ENCODE results near the gene LRRC74B.
"Not testable (repeated sequence)": the region's sequence is repeated elsewhere in the genome, so short reads cannot be mapped to it uniquely, and the experiment has no call there.

LRRC74B gene

DNA sequence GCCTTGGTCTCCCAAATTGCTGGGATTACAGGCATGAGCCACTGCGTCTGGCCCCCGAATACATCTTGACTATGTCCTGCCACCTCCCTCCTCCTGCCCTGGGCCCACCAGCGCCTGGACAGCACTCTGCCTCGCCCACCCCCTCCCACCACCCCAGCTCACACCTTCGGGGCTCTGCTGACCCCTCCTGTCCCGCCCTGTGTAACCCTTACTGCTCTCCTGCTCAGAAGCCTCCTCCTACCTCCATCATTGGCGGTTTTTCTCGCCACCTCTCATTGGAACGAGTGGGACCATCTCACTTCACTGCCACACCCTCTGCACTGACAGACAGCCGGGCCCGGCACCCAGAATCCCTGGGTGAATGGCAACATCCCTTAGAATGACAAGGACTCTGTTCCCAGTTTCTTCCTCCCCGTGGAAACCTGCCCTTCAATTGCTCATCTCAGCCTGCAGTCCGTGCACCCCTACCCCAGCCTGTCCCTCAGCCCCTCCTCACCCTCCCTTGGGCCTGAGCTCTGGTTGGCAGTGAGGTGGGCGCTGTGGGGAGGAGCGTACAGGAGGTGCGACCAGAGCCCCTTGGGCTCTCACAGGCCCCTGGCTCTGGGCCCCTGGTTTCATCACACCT is 32.2 kb downstream of the LRRC74B start:
- DNase-seq: no peak

- no peak for DNase-seq
These were observed 33.2 kb downstream of the LRRC74B start for GRCh38 chr22:21078916-21079315.

- DNase-seq: no peak
These were observed 33.7 kb downstream of the LRRC74B start for GRCh38 chr22:21079493-21079892.

GRCh38 chr22:21080435-21081137 is 34.8 kb downstream of the LRRC74B start:
- no peak for DNase-seq

DNA sequence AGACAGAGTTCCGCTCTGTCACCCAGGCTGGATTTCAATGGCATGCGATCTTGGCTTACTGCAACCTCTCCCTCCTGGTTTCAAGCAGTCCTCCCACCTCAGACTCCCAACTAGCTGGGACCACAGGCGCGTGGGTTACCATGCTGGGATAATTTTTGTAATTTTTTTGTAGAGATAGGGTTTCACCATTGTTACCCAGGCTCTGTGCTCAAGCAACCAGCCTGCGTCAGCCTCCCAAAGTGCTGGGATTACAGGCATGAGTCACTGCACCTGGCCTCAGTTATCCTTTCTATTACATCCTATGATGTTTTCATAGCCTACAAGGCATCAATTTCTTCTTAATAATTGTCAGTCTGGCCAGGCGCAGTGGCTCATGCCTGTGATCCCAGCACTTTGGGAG is 36.5 kb downstream of the LRRC74B start:
- DNase-seq: no peak

DNA sequence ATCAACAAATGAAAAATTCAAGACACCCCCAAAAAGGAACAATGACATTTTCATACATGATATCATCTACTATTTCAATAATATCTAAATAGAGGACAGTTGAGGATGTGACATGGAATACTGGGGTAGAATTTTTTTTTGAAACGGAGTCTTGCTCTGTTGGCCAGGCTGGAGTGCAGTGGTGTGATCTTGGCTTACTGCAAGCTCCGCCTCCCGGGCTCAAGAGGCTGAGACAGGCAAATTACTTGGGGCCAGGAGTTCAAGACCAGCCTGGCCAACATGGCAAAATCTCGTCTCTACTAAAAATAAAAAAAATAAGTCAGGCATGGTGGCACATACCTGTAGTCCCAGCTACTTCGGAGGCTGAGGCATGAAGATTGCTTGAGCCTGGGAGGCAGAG is 41.4 kb downstream of the LRRC74B start:
- DNase-seq: no peak

DNA sequence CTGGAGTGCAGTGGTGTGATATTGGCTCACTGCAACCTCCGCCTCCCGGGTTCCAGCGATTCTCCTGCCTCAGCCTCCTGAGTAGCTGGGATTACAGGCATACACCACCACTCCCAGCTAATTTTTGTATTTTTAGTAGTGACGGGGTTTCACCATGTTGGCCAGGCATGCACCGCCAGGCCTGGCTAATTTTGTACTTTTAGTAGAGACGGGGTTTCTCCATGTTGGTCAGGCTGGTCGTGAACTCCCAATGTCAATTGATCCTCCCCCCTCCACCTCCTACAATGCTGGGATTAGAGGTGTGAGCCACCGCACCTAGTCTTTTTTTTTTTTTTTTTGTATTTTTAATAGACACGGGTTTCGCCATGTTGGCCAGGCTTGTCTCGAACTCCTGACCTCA is 42.2 kb downstream of the LRRC74B start:
- not testable (repeated sequence) for DNase-seq

DNA sequence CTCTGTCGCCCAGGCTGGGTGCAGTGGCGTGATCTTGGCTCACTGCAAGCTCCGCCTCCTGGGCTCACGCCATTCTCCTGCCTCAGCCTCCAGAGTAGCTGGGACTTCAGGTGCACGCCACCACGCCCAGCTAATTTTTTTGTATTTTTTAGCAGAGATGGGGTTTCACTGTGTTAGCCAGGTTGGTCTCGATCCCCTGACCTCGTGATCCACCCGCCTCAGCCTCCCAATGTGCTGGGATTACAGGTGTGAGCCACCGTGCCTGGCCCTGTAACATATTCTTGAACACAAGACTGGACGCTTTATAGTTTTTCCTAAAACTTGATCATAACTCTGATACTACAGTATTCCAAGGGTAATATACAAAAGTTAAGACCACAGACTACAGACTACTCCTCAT is 45.5 kb downstream of the LRRC74B start:
- DNase-seq: not testable (repeated sequence)

DNA sequence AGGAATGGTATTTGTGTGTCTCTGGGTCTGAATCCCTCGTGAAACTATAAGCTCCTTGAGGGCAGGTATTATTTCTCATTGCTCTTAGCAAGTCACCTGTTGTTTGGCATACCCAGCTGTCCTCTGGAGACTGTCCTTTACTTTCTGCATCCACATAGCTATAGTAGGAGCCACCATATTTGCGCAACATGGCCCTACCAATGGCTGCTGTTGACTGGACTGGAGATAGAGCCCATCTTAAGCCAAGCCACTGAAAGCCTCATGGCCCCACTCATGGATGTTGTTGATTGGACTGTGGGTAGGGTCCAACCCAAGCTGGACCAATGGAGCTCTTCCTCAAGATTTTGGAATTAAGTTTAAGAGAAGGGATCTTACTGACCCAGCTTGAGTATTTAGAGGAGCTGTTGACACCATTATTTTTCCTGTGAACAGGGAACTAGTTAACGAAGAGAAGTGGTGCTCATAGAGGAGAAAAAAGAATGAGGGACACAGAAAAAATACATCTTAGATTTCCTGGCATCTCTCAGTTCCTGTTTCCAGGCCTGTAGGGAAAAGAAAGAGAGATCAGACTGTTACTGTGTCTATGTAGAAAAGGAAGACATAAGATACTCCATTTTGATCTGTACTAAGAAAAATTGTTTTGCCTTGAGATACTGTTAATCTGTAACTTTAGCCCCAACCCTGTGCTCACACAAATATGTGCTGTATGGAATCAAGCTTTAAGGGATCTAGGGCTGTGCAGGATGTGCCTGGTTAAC is 47.2 kb downstream of the LRRC74B start:
- DNase-seq: no peak

- DNase-seq: not testable (repeated sequence)
These were observed 47.9 kb downstream of the LRRC74B start for GRCh38 chr22:21093555-21094137.

GRCh38 chr22:21094911-21095772 is 49.4 kb downstream of the LRRC74B start:
- DNase-seq: no peak

GRCh38 chr22:21095773-21096107 is 50.0 kb downstream of the LRRC74B start:
- no peak for DNase-seq

DNA sequence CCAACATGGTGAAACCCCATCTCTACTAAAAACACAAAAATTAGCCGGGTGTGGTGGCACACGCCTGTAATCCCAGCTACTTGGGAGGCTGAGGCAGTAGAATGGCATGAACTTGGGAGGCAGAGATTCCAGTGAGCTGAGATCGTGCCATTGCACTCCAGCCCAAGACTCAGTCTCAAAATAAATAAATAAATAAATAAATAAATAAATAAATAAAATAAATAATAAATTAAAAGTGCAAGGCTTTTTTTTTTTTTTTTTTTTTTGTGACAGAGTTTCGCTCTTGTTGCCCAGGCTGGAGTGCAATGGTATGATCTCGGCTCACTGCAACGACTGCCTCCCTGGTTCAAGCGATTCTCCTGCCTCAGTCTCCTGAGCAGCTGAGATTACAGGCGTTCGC is 51.1 kb downstream of the LRRC74B start:
- not testable (repeated sequence) for DNase-seq

DNA sequence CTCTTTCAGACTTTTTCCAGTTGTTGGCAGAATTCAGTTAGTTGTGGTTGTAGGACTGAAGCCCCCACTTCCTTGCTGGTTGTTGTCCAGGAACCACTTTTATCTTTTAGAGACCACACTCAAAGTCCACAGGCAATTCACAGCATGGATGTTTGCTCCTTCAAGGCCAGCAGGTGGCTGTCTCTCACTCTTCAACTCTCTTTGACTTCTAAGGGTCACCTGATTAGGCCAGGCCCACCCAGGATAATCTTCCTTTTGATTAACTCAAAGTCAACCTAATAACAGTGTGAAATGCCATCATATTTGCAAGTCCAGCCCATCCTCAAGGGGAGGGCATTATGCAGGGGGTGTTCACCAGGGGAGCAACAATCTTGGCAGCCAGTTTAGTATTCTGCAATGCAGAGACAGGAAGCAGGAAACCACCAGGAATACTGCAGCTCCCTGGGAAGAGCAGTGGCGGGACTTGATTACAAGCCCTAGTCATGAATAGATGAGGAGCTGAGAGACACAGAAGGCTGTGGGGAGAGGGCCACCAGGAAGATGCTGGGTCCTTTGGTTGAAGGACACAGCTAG is 52.4 kb downstream of the LRRC74B start:
- no peak for DNase-seq

GRCh38 chr22:21099578-21099977 is 53.8 kb downstream of the LRRC74B start:
- no peak for DNase-seq

- DNase-seq: no peak
These were observed 54.6 kb downstream of the LRRC74B start for GRCh38 chr22:21100149-21101032.

GRCh38 chr22:21101877-21102638 is 56.3 kb downstream of the LRRC74B start:
- DNase-seq: no peak

DNA sequence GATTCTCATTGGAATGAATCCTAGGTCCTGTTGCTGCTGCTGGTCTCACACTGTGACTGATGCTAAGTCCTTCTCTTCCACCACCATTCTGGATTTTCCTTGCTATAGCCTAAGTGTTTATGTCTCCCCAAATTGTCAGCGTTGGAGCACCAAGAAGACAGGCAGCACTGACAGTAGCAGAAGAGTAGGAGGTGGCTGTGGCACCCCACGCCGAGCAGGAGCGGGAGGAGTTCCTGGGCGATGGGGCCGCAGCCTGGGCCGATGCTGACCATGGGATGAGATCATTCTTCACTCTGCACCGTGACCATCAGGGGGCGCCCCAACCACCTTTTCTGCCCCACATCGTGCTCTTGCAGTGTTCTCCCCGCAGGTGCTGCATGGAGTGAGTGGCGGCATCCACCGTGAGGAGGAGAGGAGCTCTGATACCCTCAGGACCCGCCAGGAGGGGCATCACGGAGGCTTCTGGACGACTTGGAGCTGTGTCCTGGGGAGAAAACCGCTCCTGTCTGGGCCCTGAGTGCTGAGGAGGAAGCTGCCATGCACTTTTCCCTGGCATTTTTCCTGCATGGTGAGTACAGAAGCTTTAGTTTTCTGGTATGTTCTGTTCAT is 57.0 kb downstream of the LRRC74B start:
- peak; percentile 71 for DNase-seq

- DNase-seq: no peak
These were observed 57.9 kb downstream of the LRRC74B start for GRCh38 chr22:21103633-21104032.

DNA sequence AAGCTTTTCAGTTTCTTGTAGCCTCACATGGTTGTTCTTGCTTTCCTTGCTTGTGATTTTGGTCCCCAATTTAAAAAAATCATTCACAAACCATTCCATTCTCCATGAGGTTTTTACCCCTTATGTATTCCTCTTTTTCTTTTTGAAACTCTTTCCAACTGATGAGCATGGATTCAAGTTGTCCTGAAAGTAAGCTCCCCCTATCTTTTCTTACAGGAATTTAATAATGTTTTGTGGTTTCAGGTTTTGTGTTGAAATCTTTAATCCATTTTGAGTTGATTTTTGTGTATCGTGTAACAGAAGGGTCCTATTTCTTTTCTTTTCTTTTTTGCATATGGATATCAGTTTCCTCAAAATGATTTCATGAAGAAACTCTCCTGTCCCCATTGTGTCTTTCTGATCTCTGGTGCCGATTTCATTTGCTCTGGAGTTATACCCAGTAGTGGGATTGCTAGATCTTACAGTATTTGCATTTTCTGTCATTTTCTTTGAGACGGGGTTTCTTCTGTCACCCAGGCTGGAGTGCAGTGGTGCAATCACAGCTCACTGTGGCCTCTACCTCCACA is 58.5 kb downstream of the LRRC74B start:
- no peak for DNase-seq

Measured in activated CD4-positive, alpha-beta T cell treated with anti-CD3 and anti-CD28 coated beads, Interleukin-2, amount 50 U/mL, for 4 hours (primary cell).